ENCODE data around the gene LCP1.

DNA sequence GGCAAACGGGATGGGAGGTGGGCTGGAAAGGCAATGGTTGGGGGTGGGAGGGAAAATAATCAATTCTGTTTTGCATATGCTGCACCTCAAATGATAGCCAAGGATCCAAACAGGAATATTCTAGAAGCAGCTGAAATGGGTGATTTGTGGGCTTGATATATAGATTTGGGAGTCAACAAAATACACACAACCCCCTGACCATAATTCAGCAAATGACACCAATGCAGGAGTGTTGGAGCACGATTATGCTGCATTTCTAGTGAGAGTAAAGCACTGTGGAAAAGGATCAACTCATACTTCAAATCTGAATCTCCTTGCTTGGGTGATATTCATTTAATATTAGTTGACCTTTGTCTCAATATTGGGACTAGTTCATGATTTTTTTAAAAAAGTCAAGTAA lies 36.0 kb downstream of the LCP1 start:
- TF ChIP-seq, protein P1, sequence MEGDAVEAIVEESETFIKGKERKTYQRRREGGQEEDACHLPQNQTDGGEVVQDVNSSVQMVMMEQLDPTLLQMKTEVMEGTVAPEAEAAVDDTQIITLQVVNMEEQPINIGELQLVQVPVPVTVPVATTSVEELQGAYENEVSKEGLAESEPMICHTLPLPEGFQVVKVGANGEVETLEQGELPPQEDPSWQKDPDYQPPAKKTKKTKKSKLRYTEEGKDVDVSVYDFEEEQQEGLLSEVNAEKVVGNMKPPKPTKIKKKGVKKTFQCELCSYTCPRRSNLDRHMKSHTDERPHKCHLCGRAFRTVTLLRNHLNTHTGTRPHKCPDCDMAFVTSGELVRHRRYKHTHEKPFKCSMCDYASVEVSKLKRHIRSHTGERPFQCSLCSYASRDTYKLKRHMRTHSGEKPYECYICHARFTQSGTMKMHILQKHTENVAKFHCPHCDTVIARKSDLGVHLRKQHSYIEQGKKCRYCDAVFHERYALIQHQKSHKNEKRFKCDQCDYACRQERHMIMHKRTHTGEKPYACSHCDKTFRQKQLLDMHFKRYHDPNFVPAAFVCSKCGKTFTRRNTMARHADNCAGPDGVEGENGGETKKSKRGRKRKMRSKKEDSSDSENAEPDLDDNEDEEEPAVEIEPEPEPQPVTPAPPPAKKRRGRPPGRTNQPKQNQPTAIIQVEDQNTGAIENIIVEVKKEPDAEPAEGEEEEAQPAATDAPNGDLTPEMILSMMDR (IDR thresholded peaks at IDR 0.05): no peak
- TF ChIP-seq POLR2A (IDR thresholded peaks at IDR 0.05) (no peak), POLR2AphosphoS5 (IDR thresholded peaks at IDR 0.05) (no peak)

Measured in prostate gland (tissue), 2 donors.